IPS-11a (cell line): ENCODE data around the gene HEXA.
A peak's percentile ranks its signal among the peaks of the same experiment; 100 is the strongest.

Experiments
- H3K4me3 ChIP-seq: one replicate; pipeline ENCODE4 v1.5.1; 2013; ENCODE audit warnings: low read depth, low read length, control low read depth

Gene HEXA

DNA sequence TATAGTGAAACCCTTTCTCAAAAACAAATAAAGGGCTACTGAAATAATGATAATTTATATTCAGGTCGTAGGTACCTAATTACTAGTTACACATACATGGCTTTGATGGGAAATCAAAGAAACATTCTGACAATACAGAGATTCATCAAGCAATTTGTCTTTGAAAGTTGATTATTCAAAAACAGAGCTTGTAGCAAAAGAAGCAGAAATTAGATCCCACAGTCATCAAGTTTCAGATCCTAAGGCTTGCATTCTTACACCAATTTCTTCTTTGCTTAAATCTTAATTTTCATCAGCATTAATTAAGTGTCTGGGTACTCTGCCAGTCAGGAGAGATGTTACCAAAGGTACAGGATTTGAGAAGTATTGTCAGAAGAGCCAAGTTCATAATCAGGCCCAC, 1.5 kb upstream of the HEXA start:
- no peak overlapping the region for H3K4me3 ChIP-seq

DNA sequence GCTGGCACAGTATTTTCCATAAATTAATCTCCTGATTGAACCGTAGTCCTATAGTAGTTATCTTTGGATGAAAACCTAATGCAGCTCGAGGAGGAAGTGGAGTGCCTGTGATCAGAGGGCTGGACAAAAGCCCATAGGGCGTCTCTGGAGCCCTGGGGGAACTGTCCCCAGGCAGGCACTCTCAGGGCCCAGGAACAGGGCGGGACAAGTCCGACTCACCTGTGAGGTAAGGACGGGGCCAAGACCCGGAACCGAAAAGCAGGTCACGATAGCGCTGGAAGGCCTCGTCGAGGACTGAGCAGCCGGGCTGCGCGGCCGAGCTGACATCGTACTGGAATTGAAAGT, 341 bp downstream of the HEXA start:
- H3K4me3 ChIP-seq = peak overlapping the region; percentile 99

DNA sequence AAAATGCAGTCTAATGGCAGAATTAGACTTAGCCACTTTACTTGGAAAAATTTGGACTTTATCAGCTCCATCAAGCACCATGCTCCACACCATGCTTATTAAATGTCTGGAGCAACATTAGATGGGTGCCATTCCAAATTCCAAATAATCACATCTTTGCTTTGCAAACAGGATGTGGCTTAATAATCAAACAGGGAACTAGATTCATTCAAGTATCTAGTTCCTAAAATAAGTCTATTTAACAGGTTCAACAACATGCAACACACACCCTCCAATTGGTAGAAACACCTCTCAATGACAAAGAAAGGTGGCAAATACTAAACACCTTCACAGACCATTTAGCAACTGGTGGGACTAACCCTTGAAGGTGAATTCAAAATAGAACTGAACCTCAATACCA, 3.5 kb downstream of the HEXA start:
- H3K4me3 ChIP-seq = no peak overlapping the region

DNA sequence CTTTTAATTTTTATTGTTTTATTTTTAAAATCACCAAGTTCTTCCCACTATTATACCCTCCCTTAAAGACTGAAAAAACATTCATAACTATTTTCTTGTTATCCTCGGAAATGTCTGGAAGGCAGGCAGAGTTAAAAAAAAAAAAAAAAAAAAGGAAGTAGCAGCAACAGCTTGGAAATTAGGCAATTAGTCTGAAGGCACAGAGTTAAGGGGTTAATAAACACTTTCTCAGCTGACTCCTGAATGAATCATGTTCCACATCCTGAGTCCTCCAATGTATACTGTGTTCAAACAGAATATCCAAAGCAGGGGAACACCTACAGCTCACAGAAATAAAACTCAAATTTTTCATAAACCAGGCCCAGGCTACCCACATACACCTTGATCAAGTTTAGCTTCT, 5.8 kb downstream of the HEXA start:
- no peak overlapping the region for H3K4me3 ChIP-seq

DNA sequence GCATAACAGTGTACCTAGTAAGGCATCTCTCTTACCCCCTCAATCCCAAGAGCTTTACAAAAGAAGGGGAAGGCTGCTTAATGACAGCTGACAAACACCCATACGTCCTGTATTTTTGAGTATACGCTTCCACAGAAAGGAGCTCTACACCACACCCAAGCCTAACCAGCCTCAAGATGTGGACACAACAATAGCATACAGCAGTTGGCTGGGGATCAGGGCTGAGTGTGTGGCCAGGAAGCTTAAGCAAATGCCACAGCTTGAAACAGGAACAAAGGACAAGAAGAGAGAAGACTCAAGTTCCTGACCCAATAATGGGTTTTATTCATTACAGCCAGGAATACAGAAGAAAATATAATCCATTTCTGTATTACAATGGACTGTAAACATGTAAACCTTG, 6.9 kb downstream of the HEXA start:
- no peak overlapping the region for H3K4me3 ChIP-seq

DNA sequence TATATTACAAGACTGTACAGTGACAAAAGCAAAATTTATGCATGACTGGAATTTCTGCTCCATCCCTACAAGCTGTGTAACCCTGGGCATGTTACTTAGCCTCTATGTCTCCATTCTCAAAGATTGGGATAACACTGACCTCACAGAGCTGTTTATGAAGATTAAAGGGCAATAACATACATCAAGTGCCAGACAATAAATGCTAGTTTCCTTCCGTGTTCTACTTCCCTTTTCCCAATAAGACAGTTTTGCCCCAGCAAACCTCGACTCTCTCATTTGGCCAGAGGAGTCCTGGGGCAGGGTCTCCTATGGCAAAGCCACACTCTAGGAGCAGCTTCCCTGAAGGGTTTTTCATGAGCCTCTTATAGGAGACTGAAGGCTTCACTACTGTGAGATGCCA, 7.5 kb downstream of the HEXA start:
- H3K4me3 ChIP-seq = no peak overlapping the region

DNA sequence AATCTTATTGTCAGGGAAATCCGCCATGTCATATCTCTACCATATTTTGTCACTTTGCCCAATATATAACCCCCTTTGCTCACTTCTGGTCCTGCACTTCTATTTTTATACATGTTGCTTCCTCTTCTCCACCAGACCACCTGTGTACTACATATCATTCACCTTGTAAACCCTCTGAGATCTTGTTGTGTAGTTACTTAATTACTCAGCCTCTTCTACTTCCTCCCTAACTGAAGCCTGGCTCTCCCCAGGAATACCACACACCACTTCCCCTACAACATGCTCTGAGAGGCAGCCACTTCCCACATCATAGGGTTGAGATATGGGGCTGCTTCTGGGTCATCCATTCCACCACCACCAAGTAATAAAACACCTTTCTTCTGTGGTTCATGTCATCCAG, 10.0 kb downstream of the HEXA start:
- H3K4me3 ChIP-seq = no peak overlapping the region

DNA sequence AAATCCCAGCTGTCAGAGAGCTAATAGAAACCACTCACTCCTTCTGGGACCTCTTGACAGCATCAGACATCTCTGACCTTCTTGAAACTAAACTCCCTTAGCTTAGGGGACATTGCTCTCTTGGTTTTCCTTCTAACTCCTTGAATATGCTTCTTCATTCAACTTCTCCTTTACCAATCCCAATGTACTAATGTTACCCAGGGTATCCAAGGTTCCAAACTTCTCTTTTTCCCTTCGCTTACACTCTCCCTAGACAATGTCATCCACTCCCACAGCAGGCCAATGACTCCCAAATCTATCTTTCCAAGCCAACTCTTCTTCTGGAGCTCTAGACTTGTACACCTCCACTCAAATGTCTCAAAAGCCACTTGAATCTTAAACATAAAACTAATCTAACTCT, 14.6 kb downstream of the HEXA start:
- H3K4me3 ChIP-seq = no peak overlapping the region

DNA sequence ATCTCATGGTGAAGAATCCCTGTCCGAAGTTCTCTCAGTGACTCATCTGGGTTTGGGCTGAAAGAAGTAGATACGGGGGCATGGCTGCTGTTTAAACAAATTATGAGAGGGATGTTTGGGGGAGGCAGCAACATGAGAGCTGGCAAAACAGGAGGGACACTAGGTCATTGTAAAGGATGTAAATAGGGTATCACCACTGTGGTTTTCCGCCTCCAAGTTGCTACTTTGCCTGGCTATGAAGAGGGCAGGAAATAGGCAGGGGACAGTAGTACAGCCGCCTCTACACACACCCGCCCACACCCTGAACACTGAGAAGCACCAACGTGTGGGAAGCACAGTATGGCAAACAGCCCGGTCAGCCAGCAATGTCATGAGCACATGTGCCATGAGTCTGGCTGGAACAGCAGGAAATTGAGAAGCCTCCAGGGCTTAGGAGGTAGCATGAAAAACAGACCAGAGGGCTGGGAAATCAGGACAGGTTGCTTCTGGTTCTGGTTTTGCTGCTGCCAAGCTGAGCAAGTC, 17.1 kb downstream of the HEXA start:
- H3K4me3 ChIP-seq = no peak overlapping the region

DNA sequence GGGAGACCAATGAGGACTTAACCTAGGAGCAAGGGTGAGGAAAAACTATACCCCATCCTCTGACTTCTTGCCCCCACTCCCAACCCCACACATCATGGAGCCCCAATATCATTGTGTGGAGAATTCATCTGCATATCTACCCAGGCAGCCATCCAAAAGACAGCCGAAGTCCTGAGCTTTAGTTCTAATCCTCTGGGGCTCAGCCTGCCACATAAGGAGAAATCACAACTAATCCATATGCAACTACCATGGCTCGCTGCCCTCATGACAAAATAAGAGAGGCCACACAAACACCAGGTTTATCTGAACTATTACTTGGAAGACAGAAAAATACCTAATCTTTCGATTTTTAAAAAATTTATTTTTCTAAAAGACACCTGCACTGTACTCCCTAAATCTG, 17.7 kb downstream of the HEXA start:
- H3K4me3 ChIP-seq = no peak overlapping the region

DNA sequence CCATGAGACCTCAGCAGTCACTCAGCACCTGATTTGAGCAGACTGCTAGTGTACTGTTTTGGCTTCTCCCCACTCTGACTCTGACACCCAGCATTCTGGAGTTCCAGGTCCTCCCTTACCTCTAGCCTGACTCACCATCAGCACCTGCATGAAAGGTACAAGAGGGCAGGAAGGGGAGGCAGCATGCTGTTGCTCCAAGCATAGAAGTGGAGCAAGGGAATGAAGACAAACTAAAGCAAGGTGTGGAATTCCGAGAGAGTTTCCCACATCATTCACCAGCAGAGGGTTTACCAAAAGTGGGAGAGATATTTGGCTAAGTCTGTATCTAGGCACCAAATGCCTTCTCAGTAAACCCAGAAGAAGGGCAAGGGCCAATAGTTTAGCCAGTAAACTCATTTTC, 21.3 kb downstream of the HEXA start:
- H3K4me3 ChIP-seq = no peak overlapping the region

DNA sequence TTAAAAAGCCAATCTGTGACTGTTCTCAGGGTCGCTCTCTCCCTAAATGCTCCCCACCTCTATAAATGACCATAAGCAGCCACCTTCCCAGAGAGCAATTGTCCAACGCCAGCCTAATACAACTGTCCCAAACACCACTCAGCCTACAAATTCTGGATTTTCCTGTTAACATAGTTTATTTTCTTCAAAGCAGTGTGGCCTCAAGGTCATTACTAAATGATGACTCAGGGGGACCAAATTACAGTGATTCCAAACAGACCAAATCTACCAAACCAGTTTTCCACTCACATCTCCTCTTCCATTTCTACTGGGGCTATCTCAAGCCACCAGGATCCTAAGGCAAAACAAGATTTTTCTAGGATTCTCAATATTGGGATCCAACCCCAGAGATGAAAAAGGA, 22.5 kb downstream of the HEXA start:
- H3K4me3 ChIP-seq = no peak overlapping the region

DNA sequence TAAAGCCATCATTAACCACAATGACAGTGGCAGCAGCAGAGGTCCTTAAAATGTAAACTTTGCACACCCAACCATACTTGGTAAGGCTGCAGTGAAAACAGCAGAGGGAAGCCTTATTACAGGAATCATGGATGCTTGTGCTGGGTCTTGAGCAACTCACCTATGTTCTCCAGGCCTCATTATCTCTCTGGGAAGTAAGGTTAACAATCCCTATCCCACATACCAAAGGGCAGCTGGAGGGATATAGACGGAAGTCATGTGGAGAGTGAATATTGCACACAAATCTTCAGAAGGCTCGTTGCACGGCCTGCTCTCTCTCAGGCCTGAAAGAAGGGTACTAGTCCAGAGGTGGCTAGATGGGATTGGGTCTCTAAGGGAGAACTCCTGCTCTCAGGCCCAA, 30.0 kb downstream of the HEXA start:
- no peak overlapping the region for H3K4me3 ChIP-seq

DNA sequence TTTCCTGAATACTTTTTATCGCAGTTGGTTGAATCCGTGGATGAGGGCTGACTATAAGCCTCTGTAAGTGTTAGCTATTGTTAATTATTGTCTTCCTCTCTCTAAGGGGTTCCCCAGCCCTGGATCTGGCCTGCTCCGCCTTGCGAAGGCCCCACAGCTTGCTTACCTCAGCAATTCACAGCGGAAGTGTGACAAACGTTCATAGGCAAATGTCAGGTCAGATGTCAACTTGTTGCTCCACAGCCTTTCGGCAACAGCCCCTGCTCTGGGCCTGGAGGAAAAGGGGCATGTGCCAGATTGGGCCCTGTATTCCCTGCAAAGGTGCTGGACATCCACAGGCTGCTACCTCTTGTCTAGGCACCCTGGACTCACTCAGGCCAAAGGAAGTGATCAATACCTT, 30.5 kb downstream of the HEXA start:
- no peak overlapping the region for H3K4me3 ChIP-seq

DNA sequence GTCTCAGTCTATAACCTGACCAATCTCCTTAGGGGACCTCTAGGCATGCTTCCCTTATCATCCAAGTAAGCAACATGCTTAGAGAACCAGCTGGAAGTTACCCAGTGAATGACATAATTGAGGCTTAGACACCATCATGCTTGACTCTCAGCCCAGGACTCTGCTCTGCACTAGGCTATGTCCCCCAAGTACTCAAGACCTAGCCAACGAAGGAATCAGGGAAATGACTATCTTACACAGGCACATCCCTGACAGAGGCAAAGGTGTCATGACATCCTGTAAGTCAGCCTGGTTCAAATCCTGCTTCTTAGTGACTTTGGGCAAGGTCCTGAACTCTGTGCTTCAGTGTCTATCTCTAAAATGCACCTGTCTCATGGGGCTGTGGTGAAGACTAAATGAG, 31.2 kb downstream of the HEXA start:
- no peak overlapping the region for H3K4me3 ChIP-seq

DNA sequence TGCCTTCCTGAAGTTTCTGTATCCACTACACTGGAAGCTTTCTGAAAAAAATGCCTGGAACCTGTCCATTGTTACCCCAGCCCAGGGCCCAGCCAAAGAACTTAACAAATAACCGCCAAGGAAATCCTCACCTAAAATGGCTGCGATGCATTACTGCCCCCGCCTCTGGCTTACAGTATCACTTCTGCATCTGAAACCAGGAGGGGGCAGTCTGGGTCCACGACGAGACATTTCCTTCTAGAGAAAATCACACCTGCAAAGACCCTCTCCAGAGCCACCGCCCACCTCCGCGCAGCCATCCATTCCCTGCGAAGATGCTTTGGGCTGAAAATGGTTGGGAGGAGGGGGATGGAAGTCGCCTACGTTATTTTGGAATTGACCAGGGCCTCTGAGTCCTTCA, 33.4 kb downstream of the HEXA start:
- no peak overlapping the region for H3K4me3 ChIP-seq

DNA sequence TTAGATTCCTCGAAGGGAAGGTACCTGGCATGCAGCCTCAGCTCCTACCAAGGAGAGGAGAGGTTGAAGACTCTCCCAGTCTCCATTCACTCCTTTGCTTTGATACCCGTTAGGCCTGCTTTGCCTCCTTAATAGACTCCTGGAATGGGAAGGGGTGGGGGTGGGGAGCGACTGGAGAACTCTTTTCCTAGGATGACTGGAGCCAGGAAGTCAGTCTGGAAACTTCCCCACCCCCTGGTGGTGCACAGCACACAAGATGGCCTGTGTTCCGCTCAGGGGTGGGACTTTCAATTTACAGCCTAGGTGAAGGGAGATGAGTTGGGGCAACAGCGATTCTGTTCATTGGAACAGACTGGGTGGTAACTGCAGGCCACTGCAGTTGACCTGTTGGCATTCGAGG, 34.5 kb downstream of the HEXA start:
- no peak overlapping the region for H3K4me3 ChIP-seq

DNA sequence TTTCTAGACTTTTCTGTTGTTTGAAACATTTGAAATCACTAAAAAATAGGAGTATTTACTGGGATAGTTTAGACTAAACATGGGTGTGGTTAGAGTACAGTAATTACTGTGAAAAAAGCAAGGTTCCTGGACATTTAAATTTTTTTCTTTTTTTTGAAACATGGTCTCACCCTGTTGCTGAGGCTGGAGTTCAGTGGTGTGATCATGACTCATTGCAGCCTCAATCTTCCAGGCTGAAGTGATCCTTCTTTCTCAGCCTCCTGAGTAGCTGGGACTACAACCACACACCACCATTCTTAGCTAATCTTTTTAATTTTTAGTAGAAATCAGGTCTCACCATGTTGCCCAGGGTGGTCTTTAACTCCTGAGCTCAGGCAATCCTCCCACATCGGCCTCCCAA, 35.4 kb downstream of the HEXA start:
- H3K4me3 ChIP-seq = no peak overlapping the region

DNA sequence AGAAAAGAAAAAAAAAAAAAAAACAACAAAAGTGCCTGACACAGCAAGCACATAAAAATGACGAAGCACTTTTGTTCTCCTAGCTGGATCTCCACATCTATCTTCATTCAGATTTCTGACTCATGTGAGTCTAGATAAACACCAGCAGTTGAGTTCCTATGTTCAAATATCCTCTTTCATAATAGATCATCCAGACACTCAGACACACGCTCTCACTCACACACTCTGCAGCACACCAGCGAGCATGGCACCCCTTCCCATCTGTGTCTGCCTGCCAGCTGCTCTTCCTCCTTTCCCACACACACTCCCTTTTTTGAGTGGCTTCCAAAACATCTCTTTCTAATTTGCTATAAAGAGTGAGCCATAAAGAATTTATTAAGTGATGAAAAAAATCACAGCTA, 36.0 kb downstream of the HEXA start:
- no peak overlapping the region for H3K4me3 ChIP-seq

DNA sequence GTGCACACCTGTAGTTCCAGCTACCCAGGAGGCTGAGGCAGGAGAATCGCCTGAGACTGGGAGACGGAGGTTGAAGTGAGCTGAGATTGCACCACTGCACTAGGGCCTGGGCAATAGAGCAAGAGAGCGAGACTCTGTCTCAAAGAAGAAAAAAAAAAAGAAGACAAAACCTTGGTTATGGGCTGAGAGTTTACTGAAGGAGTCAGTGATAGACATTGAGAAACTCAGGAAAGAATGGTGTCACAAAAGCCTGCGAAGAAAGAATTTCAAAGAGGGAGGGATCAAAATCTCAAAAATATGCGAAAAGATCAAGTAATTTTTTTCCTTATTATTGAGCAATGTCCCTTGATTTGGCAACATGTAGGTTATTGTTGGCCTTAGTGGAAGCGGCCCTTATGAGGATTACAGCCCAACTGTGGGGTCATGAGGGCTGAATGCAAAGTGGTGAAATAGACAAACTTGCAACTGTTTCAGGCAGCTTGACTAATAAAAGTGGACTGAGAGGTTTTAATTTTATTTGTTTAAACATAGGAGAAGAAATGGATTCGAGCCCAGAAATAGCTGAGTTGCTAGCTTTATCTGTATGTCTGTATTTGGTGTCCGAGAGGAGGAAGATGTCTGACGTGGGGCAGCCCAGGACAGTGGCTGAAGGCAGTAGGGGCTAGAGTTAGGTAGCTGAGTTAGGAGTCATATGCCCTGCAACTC, 37.0 kb downstream of the HEXA start:
- no peak overlapping the region for H3K4me3 ChIP-seq

DNA sequence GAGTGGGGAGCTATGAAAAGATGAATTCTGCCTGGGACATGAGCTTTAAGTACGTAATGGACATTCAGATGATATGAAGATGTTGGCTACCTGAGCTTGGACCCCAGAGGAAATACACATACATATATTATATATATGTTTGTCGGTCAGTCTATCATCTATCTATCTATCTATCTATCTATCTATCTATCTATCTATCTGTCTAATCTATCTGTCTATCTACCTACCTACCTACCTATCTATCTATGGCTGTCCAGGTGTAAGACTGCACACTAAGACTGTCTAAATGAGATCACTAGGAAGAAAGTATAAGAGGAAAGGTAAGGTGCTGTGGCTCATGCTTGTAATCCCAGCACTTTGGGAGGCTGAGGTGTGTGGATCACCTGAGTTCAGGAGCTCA, 37.7 kb downstream of the HEXA start:
- no peak overlapping the region for H3K4me3 ChIP-seq

DNA sequence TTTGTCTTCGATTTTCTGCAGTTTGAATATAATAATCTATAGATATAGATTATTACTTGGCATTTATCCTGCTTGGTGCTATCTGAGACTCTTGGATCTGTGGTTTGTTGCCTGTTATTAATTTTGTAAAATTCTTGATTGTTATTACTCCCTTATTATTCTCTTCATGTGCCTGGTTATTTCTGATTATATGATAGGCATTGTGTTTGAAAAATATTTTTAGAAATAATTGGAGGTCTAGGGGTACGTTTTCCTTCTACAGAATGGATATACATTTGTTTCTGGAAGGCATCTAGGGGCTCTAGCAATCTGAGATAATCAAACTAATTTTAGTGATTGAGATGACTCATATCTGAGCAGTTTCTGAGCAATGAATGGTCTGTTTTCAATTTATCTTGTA, 41.0 kb downstream of the HEXA start:
- H3K4me3 ChIP-seq = no peak overlapping the region

DNA sequence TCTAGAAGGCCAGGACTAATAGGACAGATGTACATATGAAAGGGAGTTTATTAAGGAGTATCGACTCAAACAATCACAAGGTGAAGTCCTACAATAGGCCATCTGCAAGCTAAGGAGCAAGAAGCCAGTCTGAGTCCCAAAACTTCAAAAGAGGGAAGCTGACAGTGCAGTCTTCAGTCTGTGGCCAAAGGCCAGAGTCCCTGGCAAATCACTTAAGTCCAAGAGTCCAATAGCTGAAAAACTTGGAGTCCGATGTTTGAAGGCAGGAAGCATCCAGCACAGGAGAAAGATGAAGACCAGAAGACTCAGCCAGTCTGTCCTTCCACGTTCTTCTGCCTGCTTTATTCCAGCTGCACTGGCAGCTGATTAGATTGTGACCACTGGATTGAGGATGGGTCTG, 44.8 kb downstream of the HEXA start:
- no peak overlapping the region for H3K4me3 ChIP-seq
